ENCODE data around the gene DCAKD. TPM values are rescaled to one million over a fixed set of nuclear protein-coding genes. Genes with fewer than 3 reads are reported as not detected.

DCAKD gene
- 46.7 and 52.2 TPM in 2 replicates for total RNA-seq

GRCh38 chr17:45051060-45051719 lies at the start of gene DCAKD:
Gene DCAKD (minus strand): TSS chr17:45051632. CDS start chr17:45034885, 16,747 bp downstream.
- TF ChIP-seq CTCF (IDR thresholded peaks at IDR 0.05; ENCODE audit: insufficient read depth, low read depth, low read length) = no peak
- peak; percentile 97 for DNase-seq (ENCODE audit: low read depth)
- H3K4me3 ChIP-seq (ENCODE audit: low read depth, low read length) = peak within 1 kb of the TSS; percentile 77

DNA sequence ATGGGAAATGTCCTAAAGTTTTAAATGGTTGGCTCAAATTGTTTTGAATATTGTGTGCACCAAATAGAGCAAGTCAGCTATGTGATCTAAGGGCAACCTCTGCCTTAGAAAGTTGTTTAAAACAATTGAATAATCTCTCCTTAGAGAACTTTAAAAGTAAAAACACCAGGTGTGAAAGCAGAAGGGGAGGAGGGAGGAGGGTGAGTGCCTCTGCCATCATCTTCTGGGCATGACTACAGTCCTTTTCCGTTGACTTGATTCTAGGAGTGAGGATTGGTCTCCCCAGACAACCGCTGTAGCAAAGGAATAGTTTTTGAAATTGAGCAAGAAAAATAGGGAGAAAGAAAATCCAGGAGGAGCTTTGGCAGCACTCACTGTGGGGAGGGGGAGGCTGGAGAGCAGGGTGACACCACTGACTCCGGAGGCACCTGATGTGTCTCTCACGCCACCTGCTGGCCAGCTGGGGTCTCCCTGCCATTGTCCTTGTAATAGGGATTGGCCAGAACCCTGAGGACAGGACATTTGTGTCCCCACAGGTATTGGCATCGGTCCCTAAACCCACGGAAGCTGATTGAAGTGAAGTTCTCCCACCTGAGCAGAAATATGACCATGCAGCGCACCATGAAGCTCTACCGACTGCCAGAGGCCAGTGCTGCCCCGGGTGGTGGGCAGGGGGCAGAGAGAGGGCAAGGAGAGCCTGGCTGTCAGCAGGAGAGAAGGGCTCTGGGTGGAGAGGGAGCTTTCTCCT lies 47.6 kb upstream of the DCAKD start:
- TF ChIP-seq CTCF (IDR thresholded peaks at IDR 0.05; ENCODE audit: insufficient read depth, low read depth, low read length) = peak; percentile 90
- no peak overlapping the region for H3K4me3 ChIP-seq (ENCODE audit: low read depth, low read length)
- peak; percentile 83 for DNase-seq (ENCODE audit: low read depth)

DNA sequence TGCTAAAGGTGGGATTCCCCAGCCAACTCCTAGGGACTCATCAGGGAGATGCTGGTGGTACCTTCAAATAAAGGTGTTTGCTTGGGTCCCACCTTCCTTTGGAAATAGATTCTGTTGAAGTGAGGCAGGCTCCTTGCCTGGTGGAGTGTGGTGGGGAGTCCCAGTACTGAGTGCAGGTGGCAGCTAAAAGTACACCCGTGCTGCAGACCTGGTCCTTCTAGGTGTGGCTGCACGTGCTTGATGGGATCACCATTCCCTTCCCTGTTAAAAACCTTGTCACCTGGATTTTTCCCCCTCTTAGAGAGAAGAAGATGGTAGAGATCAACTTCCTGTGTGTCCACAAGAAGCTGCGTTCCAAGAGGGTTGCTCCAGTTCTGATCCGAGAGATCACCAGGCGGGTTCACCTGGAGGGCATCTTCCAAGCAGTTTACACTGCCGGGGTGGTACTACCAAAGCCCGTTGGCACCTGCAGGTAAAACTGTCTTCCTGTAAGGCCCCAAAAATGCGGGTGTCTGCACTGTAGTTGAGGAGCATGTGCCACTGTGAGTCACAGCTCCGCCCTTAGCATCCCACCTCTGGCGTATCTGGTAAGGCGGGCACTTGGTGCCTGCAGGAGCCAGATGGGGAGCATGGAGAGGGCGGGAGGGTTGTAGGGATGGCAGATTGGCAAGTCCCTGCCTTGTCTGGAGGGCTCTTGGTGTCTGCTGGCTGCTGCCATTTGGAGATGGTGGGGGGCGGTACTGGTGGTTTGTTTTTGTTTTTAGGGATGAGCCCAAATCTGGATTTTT lies 46.8 kb upstream of the DCAKD start:
- no peak for TF ChIP-seq CTCF (IDR thresholded peaks at IDR 0.05; ENCODE audit: insufficient read depth, low read depth, low read length)
- no peak overlapping the region for H3K4me3 ChIP-seq (ENCODE audit: low read depth, low read length)
- DNase-seq (ENCODE audit: low read depth) = no peak

- DNase-seq (ENCODE audit: low read depth) = no peak
- no peak for TF ChIP-seq CTCF (IDR thresholded peaks at IDR 0.05; ENCODE audit: insufficient read depth, low read depth, low read length)
- no peak overlapping the region for H3K4me3 ChIP-seq (ENCODE audit: low read depth, low read length)
These were observed 45.5 kb upstream of the DCAKD start for GRCh38 chr17:45096926-45097325.

DNA sequence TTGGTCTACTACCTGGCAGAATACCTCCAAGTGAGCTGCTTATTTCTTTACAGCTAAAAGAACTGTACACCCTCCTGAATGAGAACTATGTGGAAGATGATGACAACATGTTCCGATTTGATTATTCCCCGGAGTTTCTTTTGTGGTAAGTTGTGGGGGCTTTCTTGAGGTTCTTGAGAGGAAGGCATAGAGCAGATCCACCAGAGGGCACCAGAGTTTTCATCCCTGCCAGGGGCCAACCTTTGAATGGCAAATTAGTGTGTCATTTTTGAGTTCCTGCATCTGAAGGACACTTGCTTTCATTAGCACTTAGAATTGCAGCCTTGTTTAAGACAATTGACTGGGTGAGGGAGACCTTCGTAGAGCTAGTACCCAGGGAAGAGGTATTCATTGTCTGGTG lies 44.7 kb upstream of the DCAKD start:
- no peak overlapping the region for H3K4me3 ChIP-seq (ENCODE audit: low read depth, low read length)
- DNase-seq (ENCODE audit: low read depth) = peak; percentile 37
- TF ChIP-seq CTCF (IDR thresholded peaks at IDR 0.05; ENCODE audit: insufficient read depth, low read depth, low read length) = peak; percentile 60

DNA sequence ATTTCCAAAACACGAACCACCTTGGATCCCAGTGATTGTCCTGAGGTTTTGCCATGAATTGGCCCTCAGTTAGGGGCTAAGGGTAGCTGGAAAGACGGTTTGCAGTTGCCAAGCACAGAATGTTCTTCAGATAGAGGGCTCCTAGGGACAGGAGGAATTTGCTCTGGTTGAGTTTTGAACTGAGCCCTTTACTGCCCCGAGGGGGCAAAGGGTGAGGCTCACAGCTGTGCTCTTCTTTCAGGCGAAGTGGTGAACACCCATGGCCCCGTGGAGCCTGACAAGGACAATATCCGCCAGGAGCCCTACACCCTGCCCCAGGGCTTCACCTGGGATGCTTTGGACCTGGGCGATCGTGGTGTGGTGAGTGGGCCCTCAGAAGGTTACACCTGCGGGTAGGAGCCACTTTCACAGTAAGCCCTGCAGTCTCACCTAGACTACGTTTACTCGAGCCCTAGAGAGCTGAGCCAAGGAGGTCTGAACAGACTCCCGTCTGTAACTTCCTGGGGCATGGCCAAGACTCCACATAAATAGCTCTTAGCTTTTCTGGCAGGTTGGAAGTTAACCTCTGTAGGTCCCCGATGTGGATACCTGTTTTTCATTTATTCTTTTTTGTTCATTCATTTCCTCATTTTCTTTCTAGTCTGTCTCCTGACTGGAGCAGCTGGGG lies 42.1 kb upstream of the DCAKD start:
- peak; percentile 24 for DNase-seq (ENCODE audit: low read depth)

More for the DNA sequence above, 42.1 kb upstream of the DCAKD start:
- H3K4me3 ChIP-seq (ENCODE audit: low read depth, low read length) = no peak overlapping the region
- TF ChIP-seq CTCF (IDR thresholded peaks at IDR 0.05; ENCODE audit: insufficient read depth, low read depth, low read length) = no peak
